Upper lobe of left lung (tissue), 4 donors: Measurements from ENCODE around the gene MPG.

ENCODE experiments used
- POLR2A ChIP-seq, 4 donors: fragments of 450-650 bp; IDR thresholded peaks; one replicate each; pipeline ENCODE4 v1.5.1; 2016 to 2017; ENCODE audit warnings: antibody characterized with exemption in 4 of 4, mild to moderate bottlenecking in 2 of 4
- POLR2AphosphoS5 ChIP-seq, 2 donors: sonication (generic); formaldehyde crosslinking; IDR thresholded peaks; one replicate each; pipeline ENCODE4 v1.5.1; 2017; ENCODE audit warnings: antibody characterized with exemption in 2 of 2
- TF ChIP-seq, protein P1 (sequence below), 6 experiments: fragments of 450-650 bp in 4 of 6; fragments of 200-600 bp in 2 of 6; sonication (generic) in 2 of 6; IDR thresholded peaks; one replicate each; pipeline ENCODE4 v1.5.1; 2016 to 2019; ENCODE audit warnings: antibody characterized with exemption in 6 of 6

DNA sequence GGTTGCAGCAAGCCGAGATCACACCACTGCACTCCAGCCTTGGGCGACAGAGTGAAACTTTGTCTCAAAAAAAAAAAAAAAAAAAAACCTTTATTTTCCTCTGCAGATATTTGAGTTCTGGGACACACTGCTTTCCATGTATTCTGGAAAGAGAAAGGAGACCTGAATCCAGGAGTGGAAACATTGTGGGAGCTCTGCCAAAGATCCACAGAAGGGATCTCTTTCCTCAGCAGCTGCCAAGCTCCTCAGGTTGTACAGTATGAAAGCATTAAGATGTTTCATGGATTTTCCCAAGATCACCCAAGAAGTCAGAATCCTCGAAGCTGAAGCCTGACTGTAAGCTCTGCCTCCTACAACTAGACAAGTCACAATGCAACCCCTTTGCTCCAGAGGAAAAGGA is 47.0 kb downstream of the MPG start:
- TF ChIP-seq POLR2A (IDR thresholded peaks at IDR 0.05) (no peak), POLR2AphosphoS5 (IDR thresholded peaks at IDR 0.05) (no peak)
- TF ChIP-seq, protein P1, sequence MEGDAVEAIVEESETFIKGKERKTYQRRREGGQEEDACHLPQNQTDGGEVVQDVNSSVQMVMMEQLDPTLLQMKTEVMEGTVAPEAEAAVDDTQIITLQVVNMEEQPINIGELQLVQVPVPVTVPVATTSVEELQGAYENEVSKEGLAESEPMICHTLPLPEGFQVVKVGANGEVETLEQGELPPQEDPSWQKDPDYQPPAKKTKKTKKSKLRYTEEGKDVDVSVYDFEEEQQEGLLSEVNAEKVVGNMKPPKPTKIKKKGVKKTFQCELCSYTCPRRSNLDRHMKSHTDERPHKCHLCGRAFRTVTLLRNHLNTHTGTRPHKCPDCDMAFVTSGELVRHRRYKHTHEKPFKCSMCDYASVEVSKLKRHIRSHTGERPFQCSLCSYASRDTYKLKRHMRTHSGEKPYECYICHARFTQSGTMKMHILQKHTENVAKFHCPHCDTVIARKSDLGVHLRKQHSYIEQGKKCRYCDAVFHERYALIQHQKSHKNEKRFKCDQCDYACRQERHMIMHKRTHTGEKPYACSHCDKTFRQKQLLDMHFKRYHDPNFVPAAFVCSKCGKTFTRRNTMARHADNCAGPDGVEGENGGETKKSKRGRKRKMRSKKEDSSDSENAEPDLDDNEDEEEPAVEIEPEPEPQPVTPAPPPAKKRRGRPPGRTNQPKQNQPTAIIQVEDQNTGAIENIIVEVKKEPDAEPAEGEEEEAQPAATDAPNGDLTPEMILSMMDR (IDR thresholded peaks at IDR 0.05): no peak
